GM19467 (cell line): Measurements from ENCODE around the gene PAGR1.
A peak's percentile ranks its signal among the peaks of the same experiment; 100 is the strongest.
"Not testable (repeated sequence)": the region's sequence is repeated elsewhere in the genome, so short reads cannot be mapped to it uniquely, and the experiment has no call there.

Experiments used
- ATAC-seq: cut with Tn5 transposase; IDR thresholded peaks from one replicate; pipeline ENCODE4 v1.9.1; 2021; ENCODE audit warnings: mild to moderate bottlenecking, moderate library complexity; ENCODE audit not compliant: unreplicated experiment

The PAGR1 gene

DNA sequence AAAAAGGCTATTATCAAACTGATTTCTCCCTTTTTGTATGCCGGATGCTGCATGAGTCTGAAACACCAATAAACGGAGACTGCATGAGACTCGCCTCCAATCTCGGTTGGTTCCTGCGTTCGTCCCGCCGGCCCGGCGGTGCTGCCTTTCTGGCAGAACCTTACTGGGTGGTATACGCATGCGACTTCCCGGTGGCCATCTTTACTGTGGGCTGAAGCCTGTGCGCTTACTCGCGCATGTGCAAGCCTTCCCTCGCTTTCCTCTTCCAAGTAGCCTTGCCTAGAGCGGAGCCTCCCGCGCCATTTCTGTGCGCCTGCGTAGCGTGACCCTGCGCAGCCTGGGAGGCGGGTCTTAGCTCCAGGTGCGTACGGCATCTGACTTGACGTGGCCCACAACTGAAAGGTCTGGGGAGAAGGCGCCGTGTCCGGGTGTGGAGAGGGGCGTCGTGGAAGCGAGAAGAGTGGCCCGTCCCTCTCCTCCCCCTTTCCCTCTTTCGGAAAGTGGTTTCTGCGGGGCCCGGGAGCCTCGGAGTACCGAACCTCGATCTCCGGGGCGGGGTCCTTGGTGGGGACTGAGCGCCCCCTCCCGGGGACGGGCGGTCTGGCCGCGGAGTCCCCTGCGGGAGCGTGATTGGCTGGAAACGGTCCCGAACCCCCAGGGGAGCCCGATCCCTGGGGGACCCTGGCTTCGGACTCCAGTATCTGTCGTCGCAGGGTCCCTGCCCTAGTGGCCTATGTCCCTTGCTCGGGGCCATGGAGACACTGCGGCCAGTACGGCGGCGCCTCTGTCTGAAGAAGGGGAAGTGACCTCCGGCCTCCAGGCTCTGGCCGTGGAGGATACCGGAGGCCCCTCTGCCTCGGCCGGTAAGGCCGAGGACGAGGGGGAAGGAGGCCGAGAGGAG, at the start of gene PAGR1:
PAGR1 (plus strand) TSS at position 360 of the 901 bp plus-strand sequence; CDS start at position 734, 374 bp downstream.
- peak; percentile 49 for ATAC-seq

DNA sequence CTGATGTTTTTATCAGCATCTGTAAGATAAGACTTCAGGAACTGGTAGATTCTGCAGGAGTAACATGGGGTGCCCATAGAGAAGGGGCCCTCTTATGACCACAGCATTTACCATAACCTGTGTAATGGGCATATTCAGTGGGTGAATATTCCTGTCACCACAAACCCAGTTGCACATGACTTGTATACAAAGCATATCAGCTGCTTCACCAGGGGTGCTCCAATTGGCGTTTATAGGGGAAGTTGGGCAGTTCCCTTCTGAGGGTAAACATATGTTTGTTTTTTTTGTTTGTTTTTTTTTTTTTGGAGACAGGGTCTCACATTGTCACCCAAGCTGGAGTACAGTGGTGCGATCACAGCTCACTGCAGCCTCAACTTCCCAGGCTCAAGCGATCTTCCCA, 49.4 kb upstream of the PAGR1 start:
- no peak for ATAC-seq

DNA sequence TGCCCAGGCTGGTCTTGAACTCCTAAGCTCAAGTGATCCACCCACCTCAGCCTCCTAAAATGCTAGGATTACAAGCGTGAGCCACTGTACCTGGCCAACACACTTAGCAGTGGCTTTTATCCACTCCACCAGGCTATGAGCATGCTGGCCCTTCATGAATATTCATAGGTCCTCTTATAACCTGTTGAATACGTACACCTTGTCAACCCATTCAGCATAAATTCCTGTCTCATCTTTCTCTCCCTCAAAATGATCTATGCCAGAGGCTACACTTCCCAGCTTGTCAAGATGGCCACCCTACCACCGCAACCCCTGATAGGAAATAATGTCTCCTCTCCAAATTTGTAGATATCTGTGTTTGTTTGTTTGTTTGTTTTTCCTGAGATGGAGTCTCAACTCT, 48.9 kb upstream of the PAGR1 start:
- no peak for ATAC-seq

DNA sequence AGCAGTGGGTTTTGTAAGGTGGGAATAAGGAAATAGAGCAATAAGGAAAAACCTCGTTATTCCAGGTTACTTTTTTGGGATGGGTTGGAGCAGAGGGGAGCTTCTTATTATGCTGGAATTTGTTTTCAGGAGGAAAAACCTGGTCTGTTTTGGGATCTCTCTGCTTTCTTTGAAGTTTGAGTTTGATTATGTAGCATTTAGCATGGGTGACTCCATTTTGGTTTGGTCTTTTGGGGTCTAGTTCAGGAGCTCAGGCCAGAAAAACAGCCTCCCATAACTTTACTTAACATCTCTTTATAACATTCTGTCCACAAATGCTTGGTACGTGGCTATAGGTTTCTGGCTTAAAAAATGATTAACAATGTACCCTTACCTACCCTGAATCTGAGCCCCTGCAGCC, 46.4 kb upstream of the PAGR1 start:
- ATAC-seq, result no peak

DNA sequence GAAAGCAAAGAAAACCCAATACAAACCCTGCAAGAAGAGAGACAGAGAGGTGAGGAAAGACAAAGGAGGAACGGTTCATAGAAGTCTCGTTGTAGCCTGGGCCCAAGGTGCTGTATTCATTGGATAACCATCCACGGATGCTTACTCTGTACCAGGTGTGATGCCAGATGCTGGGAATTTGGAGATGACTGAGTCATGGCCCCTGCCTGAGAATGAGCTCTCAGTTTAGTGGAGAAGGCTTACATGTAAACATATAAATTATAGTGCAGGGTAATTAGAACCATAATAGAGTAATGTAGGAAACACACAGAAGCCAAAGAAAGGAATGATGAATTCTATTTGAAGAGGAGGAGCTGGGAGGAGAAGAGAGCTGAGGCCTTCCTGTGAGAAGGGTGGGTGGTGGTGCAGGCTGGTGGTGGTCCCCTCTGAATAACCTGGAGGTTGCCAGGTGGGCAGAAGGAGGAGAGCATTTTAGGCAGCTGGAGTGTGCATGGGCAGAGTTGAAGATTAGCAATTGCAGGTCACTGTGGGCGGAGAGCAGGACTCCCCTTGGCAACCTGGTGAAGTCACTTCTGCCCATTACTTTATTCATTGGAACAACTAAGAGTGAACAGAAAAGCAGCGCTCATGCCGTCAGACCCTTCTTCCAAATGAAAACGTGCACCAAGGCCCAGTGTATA, 45.6 kb upstream of the PAGR1 start:
- ATAC-seq, result no peak

DNA sequence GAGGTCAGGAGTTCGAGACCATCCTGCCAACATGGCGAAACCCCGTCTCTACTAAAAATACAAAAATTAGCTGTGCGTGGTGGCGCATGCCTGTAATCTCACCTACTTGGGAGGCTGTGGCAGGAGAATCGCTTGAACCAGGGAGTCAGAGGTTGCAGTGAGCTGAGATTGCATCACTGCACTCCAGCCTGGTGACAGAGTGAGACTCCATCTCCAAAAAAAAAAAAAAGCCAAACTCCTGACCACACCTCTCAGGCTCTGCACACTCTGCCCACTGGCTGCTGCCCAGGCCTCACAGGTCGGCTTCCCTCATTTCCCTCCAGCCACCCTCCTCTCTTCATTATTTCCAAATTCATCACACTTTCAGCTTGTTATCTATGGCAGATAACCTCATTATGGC, 43.6 kb upstream of the PAGR1 start:
- ATAC-seq, result not testable (repeated sequence)

DNA sequence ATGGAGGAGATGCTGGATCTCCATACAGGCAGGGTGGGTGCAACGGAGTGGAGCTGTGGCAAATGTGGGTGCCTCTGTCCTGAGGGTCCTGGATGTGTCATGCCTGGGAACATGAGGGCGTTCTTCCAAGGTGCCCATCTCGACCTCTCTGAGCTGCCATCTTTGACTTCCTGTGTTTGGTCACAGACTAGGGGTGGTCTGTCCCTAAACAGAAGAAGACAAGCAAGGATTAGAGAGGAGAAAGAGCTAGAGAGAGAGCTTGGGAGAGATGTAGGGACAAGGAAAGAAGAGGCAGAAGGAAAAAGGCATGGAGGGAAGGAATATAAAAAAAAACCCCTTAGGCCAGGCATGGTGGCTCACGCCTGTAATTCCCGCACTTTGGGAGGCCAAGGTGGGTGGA, 41.2 kb upstream of the PAGR1 start:
- no peak for ATAC-seq

DNA sequence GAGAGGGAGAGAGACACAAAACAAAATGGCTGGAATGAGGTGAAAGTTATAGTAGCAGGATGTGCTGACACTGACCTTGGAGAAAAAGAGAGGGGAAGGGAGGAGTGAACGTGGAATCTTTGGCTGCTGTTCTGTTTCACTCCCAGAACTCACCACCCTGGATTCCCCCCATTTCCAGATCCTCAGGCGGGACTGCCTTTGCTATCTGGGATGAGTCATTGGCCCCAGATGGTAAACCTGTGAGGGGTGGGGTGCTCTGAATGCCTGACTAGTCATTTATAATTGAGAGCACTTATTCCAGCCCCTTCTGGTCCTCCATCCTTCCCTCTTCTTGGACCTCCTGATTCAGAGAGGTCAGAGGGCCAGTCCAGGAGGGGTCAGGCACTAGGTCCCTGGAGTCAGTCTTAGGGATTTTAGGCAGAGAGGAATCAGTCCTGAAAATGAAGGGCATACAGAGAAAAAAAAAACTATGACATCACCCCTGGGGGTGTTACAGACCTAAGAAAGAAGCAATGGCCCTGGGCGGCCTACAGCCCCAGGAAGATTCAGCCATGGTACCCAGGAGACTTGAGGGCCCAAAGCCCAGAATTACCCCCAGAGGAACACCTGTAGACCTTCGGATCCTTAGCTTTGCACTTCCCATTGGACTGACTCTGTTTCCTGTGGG, 40.1 kb upstream of the PAGR1 start:
- no peak for ATAC-seq

DNA sequence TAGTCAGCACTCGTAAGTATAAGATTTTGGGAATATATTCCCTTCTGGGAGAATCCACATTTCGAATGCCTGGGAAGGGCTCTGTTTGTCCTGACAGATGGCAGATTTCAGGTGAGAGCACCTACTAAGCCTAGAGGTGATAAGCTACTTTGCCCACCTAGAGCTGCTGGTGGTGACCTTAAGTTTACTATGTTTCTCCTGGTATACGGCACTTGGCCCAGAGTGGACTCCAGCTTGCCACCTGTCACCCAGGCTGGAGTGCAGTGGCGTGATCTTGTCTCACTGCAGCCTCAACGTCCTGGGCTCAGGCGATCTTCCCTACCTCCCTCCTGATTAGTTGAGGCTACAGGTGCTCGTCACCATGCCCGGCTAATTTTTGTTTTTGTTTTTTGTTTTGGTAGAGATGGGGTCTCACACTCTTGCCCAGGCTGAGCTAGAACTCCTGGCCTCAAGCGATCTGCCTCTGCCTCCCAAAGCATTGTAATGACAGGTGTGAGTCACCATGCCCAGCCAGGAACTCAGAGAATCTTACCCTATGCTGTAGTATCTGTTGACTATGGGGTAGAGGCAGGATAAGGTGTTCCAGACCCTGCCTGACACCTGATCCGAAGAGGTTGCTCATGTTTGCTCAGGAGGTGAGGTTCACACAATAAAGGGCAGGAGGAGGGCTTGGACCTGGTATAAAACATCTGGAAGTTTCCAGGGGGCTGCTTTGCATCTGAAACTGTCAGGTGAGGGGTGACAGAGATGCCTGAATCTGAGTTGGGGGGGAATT, 38.2 kb upstream of the PAGR1 start, which contains the start of gene ZG16:
ZG16 (plus strand) TSS at position 681 of the 775 bp plus-strand sequence. CDS start 1,011 bp downstream, outside the sequence.
- ATAC-seq, result no peak

DNA sequence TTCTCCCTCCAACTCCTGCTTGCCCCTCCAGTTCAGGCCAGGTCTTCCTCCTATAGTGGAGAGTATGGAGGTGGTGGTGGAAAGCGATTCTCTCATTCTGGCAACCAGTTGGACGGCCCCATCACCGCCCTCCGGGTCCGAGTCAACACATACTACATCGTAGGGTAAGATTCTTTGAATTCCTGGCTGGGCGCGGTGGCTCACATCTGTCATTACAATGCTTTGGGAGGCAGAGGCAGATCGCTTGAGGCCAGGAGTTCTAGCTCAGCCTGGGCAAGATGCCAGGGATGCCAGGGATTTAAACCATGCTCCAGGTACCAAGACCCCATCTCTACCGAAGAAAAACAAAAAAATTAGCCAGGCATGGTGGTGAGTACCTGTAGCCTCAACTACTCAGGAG, 36.5 kb upstream of the PAGR1 start:
- no peak for ATAC-seq

DNA sequence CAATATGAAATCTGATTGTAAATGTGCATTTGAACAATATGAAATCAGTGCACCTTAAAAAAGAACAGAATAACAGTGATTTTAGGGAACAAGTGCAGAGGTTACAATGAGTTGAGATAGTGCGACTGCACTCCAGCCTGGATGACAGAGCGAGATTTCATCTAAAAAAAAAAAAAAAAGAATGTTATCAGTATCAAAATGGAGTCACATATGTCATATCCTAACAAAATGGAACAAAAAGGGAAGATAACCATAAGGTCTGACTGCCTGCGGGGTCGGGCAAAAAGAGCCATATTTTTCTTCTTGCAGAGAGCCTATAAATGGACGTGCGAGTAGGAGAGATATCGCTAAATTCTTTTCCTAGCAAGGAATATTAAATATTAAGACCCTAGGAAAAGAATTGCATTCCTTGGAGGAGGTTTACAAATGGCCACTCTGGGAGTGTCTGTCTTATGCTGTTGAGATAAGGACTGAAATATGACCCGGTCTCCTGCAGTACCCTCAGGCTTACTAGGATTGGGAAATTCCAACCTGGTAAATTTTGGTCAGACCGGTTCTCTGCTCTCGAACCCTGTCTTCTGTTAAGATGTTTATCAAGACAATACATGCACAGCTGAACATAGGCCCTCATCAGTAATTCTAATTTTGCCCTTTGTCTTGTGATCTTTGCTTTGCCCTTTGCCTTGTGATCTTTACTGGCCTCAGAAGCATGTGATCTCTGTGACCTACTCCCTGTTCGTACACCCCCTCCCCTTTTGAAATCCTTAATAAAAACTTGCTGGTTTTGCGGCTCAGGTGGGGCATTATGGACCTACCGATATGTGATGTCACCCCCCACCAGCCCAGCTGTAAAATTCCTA, 32.6 kb upstream of the PAGR1 start:
- not testable (repeated sequence) for ATAC-seq

DNA sequence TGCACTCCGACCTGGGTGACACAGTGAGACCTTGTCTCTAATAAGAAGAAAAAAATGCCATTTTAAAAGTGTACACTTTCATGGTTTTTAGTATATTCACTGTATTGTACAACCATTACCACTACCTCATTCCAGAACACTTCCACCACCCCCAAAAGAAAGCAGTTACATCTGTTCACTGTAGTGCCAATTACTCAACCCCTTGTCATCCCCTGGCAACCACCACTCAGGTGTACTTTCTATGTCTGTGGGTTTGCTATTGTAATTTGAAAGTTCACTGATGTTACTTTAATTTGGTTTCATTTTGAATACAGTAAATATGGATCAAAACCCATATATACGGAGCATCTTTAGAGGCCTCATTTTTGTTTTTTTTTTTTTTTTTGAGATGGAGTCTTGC, 31.8 kb upstream of the PAGR1 start:
- no peak for ATAC-seq

DNA sequence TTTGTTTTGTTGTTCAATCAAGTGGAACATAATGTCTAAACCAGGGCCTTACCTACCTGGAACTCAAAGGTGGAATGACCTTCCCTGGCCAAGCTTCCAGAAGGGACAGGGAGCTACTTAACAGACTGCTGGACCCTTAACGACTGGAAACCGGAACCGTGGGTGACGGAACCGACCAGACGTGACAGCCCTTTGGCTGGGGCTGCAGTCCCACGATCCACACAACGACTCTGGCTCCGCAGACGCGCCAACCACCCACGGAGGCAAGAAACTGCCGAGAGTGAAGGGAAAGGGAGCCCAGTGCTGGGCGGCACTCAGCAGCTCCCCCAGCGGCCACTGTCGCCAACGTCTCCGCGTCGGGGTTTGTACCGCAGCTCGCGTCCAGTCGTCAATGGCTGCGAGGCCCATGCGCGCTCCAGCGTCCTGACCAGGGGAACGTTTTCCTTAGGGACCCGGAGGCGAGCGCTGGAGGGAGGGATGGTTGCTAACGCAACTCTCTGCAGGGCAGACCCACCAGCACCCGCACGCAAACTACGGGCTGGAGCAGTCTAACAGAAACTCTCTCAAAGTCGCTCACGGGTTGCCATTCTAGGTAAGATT, 31.0 kb upstream of the PAGR1 start:
- ATAC-seq, result no peak

DNA sequence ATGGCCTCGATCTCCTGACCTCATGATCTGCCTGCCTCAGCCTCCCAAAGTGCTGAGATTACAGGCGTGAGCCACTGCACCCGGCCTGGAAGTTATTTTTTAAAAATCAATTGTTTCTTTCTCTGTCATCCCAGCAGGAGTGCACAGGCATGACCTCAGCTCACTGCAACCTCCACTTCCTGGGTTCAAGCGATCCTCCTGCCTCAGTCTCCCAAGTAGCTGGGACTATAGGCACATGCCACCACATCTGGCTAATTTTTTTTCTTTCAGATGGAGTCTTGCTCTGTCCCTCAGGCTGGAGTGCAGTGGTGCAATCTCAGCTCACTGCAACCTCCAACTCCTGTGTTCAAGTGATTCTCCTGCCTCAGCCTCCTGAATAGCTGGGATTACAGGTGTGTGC, 28.8 kb upstream of the PAGR1 start:
- ATAC-seq, result not testable (repeated sequence)

DNA sequence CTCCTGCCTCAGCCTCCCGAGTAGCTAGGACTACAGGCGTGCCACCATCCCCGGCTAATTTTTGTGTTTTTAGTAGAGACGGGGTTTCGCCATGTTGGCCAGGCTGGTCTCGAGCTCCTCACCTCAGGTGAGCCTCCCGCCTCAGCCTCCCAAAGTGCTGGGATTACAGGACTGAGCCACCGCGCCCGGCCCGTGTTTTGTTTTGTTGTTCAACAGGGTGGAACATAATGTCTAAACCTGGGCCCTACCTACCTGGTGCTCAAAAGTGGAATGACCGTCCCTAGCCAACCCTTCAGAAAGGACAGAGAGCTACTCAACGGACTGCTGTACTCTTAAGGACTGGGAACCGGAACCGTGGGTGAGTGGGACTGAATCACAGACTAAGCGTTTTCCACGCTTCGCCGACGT, 26.2 kb upstream of the PAGR1 start:
- no peak for ATAC-seq

DNA sequence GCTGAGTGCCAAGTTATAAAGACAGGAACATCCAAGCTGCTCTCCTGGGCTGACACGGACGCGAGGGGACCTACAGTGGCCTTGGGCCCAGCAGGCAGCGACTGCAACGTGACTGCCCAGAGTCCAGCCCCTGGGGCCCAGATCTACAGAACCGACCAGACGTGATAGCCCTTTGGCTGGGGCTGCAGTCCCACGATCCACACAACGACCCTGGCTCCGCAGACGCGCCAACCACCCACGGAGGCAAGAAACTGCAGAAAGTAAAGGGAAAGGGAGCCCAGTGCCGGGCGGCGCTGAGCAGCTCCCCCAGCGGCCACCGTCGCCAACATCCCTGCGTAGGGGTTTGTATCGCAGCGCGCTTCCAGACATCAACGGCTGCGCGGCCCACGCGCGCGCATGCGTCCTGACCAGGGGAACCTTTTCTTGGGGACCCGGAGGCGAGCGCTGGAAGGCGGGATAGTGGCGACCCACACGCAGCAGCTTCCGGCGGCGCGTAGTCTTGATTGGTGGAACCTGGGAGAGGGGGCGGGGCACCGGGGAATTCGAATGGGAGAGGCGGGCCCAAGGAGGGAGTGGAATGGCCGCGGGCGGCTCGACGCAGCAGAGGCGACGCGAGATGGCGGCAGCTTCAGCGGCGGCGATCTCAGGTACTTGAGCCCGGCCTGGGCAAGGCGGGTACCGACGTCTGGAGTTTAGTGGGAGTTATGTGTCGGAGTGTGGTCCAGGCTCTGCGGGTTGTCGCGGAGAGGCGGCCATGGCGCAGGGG, 25.6 kb upstream of the PAGR1 start, which contains the start of gene KIF22:
KIF22 (plus strand) TSS at position 569 of the 766 bp plus-strand sequence; CDS start at position 578, 9 bp downstream.
- ATAC-seq, result peak; percentile 94

DNA sequence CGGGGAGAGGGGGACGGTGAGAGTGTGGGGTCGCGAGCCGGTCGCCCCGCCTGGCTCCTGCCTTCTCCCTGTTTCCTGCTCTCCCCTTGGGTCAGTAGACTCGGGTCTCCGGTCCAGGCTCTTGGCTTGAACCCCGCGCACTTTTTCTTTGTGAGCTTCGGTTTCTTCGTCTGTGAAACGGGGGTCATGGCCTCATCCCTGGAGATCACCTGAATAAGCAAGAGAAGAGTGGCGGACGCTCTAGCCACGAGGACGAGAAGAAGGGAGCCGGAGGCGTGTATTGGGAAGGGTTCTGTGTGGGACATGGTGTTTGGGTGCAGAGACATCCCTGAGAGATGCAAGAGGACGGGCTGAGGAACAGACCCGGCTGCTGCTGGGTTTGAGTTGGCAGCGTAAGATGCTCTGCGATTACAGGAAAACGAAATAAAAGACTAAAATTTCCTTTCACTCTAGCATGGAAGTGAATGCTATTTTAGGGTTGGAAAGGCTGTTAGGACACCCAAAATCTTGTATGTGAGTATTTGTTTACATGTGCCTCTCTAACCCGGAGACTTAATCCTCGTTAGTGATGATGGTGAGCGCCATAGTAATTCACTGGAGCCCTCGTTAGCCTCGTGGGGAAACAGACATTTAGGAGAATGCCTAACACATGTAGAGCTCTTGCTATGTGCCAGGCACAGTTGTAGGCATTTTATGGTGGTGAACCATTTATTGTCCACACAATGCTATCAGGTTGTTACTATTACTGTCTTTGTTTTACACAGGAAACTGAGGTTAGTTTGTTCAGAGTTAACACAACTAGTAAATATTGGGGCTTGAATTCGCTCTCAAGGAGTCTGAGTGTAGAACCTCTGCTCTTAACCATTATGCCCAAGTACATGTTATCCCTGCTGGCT, 24.8 kb upstream of the PAGR1 start:
- no peak for ATAC-seq
